HepG2 (cell line): ENCODE data around the gene RRP36. TPM values are rescaled to one million over a fixed set of nuclear protein-coding genes. Genes with fewer than 3 reads are reported as not detected.

Experiments
- DDIT3 ChIP-seq: sonication (generic); formaldehyde crosslinking; IDR thresholded peaks from 2 replicates; pipeline ENCODE4 v1.4.0; 2020; ENCODE audit warnings: mild to moderate bottlenecking, missing genetic modification reagents
- HNF4A ChIP-seq: sonication (generic); formaldehyde crosslinking; IDR thresholded peaks from 2 replicates; pipeline ENCODE4 v1.4.0; 2020; ENCODE audit warnings: missing genetic modification reagents
- JARID2 ChIP-seq: sonication (generic); formaldehyde crosslinking; IDR thresholded peaks from 2 replicates; pipeline ENCODE4 v1.8.1; 2023; ENCODE audit warnings: missing genetic modification reagents, inconsistent platforms; ENCODE audit not compliant: insufficient replicate concordance
- KDM6A ChIP-seq: IDR thresholded peaks from 2 replicates; pipeline ENCODE4 v1.6.1; 2016; ENCODE audit warnings: low read depth
- MLXIP ChIP-seq: sonication (generic); formaldehyde crosslinking; IDR thresholded peaks from 2 replicates; pipeline ENCODE4 v1.9.0; 2021; ENCODE audit warnings: missing genetic modification reagents, borderline replicate concordance
- NCOA2 ChIP-seq: sonication (generic); formaldehyde crosslinking; IDR thresholded peaks from 2 replicates; pipeline ENCODE4 v1.8.0; 2022; ENCODE audit warnings: inconsistent platforms
- NCOA5 ChIP-seq: sonication (generic); formaldehyde crosslinking; IDR thresholded peaks from 2 replicates; pipeline ENCODE4 v1.4.0; 2020; ENCODE audit warnings: missing genetic modification reagents
- SALL2 ChIP-seq: sonication (generic); formaldehyde crosslinking; IDR thresholded peaks from 2 replicates; pipeline ENCODE4 v1.8.1; 2023; ENCODE audit warnings: mild to moderate bottlenecking, missing genetic modification reagents, inconsistent platforms
- SCMH1 ChIP-seq: sonication (generic); formaldehyde crosslinking; IDR thresholded peaks from 2 replicates; pipeline ENCODE4 v1.9.0; 2021; ENCODE audit warnings: missing genetic modification reagents, mild to moderate bottlenecking, borderline replicate concordance
- SMC3 ChIP-seq: IDR thresholded peaks from 2 replicates; pipeline ENCODE4 v1.6.1; 2011; ENCODE audit warnings: low read length, improper control_type of control experiment
- SRSF9 ChIP-seq: fragments of 200-400 bp; formaldehyde crosslinking; IDR thresholded peaks from 2 replicates; pipeline ENCODE4 v1.6.1; 2018; ENCODE audit warnings: borderline replicate concordance, mild to moderate bottlenecking, low read depth, low read length; ENCODE audit not compliant: insufficient read depth, poor library complexity, severe bottlenecking
- STAG1 ChIP-seq: sonication (generic); formaldehyde crosslinking; IDR thresholded peaks from 2 replicates; pipeline ENCODE4 v1.4.0; 2020; ENCODE audit warnings: missing genetic modification reagents
- TBL1XR1 ChIP-seq: fragments of 150-350 bp; IDR thresholded peaks from 2 replicates; pipeline ENCODE4 v1.6.1; 2014; ENCODE audit warnings: borderline replicate concordance, low read length; ENCODE audit not compliant: partially characterized antibody
- TEAD2 ChIP-seq: sonication (generic); formaldehyde crosslinking; IDR thresholded peaks from 2 replicates; pipeline ENCODE4 v1.9.0; 2021; ENCODE audit warnings: missing genetic modification reagents
- TERF1 ChIP-seq: sonication (generic); formaldehyde crosslinking; IDR thresholded peaks from 2 replicates; pipeline ENCODE4 v1.8.0; 2022; ENCODE audit warnings: mild to moderate bottlenecking, missing genetic modification reagents, moderate library complexity
- ZBTB38 ChIP-seq: sonication (generic); formaldehyde crosslinking; IDR thresholded peaks from 2 replicates; pipeline ENCODE4 v1.5.1; 2020; ENCODE audit warnings: mild to moderate bottlenecking, missing genetic modification reagents
- ZFP62 ChIP-seq: sonication (generic); formaldehyde crosslinking; IDR thresholded peaks from 2 replicates; pipeline ENCODE4 v1.4.0; 2020; ENCODE audit warnings: missing genetic modification reagents
- ZKSCAN5 ChIP-seq: sonication (generic); formaldehyde crosslinking; IDR thresholded peaks from 2 replicates; pipeline ENCODE4 v1.5.1; 2020; ENCODE audit warnings: mild to moderate bottlenecking, missing genetic modification reagents
- ZNF224 ChIP-seq: sonication (generic); formaldehyde crosslinking; IDR thresholded peaks from 2 replicates; pipeline ENCODE4 v1.5.0; 2020; ENCODE audit warnings: mild to moderate bottlenecking, missing genetic modification reagents
- ZNF281 ChIP-seq: sonication (generic); formaldehyde crosslinking; IDR thresholded peaks from 2 replicates; pipeline ENCODE4 v1.4.0; 2020; ENCODE audit warnings: missing genetic modification reagents, borderline replicate concordance
- ZNF740 ChIP-seq: sonication (generic); formaldehyde crosslinking; IDR thresholded peaks from 2 replicates; pipeline ENCODE4 v1.4.0; 2020; ENCODE audit warnings: missing genetic modification reagents
- polyA plus RNA-seq, 8 experiments: library from polyadenylated mRNA; depleted of rRNA in 3 of 8; stranded (reverse) in 7 of 8; unstranded in 1 of 8; fragments of >200 nt; fragmentation: Illumina TruSeq in 4 of 8; extraction: Trizol in 4 of 8; gene quantifications; 2 replicates each; pipeline versions ENCODE4 v1.2.1 to v1.2.3, GENCODE V29; 2011 to 2016; ENCODE audit warnings: low read depth in 4 of 8, missing spikeins in 1 of 8, mixed read lengths in 1 of 8; ENCODE audit not compliant: insufficient read depth in 1 of 8
- total RNA-seq, 5 experiments: library from RNA; depleted of rRNA; stranded (reverse); fragments of >200 nt; fragmentation: Illumina TruSeq; extraction: Trizol; gene quantifications; 2 replicates each; pipeline ENCODE4 v1.2.3, GENCODE V29; 2016; ENCODE audit warnings: low read depth in 1 of 5

Gene RRP36
- total and polyA plus RNA-seq, 2 of the 13 experiments (the other 11 are each of a cell fraction or from before 2014, with no cell fraction given) = 29.5 to 144 TPM

GRCh38 chr6:43052842-43053544 is 31.6 kb downstream of the RRP36 start (continued):
- TF ChIP-seq KDM6A (no peak), ZFP62 (CRISPR knock-in tag) (no peak), TBL1XR1 (no peak), ZBTB38 (CRISPR knock-in tag) (peak; percentile 76), DDIT3 (CRISPR knock-in tag) (no peak), SALL2 (CRISPR knock-in tag) (no peak), STAG1 (CRISPR knock-in tag) (peak; percentile 3; the same call in 1 of the 2 replicates), HNF4A (no peak), ZNF224 (CRISPR knock-in tag) (0 out of 2 replicates have a peak, but pooled peaks have one; percentile 15), TERF1 (no peak), ZKSCAN5 (CRISPR knock-in tag) (0 out of 2 replicates have a peak, but pooled peaks have one; percentile 23), TEAD2 (CRISPR knock-in tag) (0 out of 2 replicates have a peak, but pooled peaks have one; percentile 32), NCOA2 (CRISPR knock-in tag) (no peak), SRSF9 (no peak), SMC3 (no peak), JARID2 (CRISPR knock-in tag) (no peak), NCOA5 (no peak), ZNF740 (CRISPR knock-in tag) (no peak), SCMH1 (CRISPR knock-in tag) (no peak), MLXIP (CRISPR knock-in tag) (no peak), ZNF281 (CRISPR knock-in tag) (peak; percentile 66; the same call in 1 of the 2 replicates)
